PC-9 (cell line): ENCODE data around the gene ARV1. TPM values are rescaled to one million over a fixed set of nuclear protein-coding genes. Genes with fewer than 3 reads are reported as not detected.
"Not testable (repeated sequence)": the region's sequence is repeated elsewhere in the genome, so short reads cannot be mapped to it uniquely, and the experiment has no call there.

Experiments used
- BruUV-seq: library from RNA; stranded (reverse); fragments of 400-500 nt; replicated peaks from 2 replicates; lab custom pipeline; 2021; lab: Mats Ljungman, UMichigan
- CTCF ChIA-PET: fragments of 300-600 bp; sonication (Branson Sonifier 250); formaldehyde crosslinking; loops from one replicate; lab custom pipeline; 2022; ENCODE audit warnings: antibody characterized with exemption; lab: Charles Lee
- POLR2A ChIA-PET: fragments of 300-600 bp; sonication (Branson Sonifier 250); formaldehyde crosslinking; loops from one replicate; lab custom pipeline; 2022; ENCODE audit warnings: antibody characterized with exemption; ENCODE audit not compliant: unreplicated experiment; lab: Charles Lee
- DNase-seq, 2 experiments: peaks; one replicate each; pipeline versions ENCODE4 v3.0.0 to v3.0.0-alpha.2; 2015 to 2022; ENCODE audit warnings: mixed read lengths in 1 of 2
- H2AFZ ChIP-seq: fragments of 200-600 bp; sonication (generic); 2 replicates; pipeline ENCODE4 v1.8.1; 2017; ENCODE audit warnings: antibody characterized with exemption
- H3F3A ChIP-seq: fragments of 200-600 bp; sonication (generic); 2 replicates; pipeline ENCODE4 v1.8.1; 2017; ENCODE audit warnings: antibody characterized with exemption, mild to moderate bottlenecking, low read depth; ENCODE audit not compliant: insufficient read depth
- H3K27ac ChIP-seq: fragments of 200-600 bp; sonication (generic); 2 replicates; pipeline ENCODE4 v1.6.1; 2016; ENCODE audit warnings: mixed run types
- H3K27me3 ChIP-seq: fragments of 200-600 bp; sonication (generic); 2 replicates; pipeline ENCODE4 v1.6.1; 2016; ENCODE audit warnings: low read depth, mixed run types; ENCODE audit not compliant: insufficient read depth
- H3K36me3 ChIP-seq: fragments of 200-600 bp; sonication (generic); 2 replicates; pipeline ENCODE4 v1.6.1; 2016; ENCODE audit warnings: low read depth, mixed run types
- H3K4me1 ChIP-seq: fragments of 200-600 bp; sonication (generic); replicated peaks from 2 replicates; pipeline ENCODE4 v1.6.1; 2016; ENCODE audit warnings: mixed run types; ENCODE audit not compliant: insufficient read depth
- H3K4me2 ChIP-seq: fragments of 200-600 bp; sonication (generic); 2 replicates; pipeline ENCODE4 v1.6.1; 2017; ENCODE audit warnings: mixed run types
- H3K4me3 ChIP-seq: fragments of 200-600 bp; sonication (generic); 2 replicates; pipeline ENCODE4 v1.6.1; 2016; ENCODE audit warnings: mixed run types
- H3K79me2 ChIP-seq: fragments of 200-600 bp; sonication (generic); 2 replicates; pipeline ENCODE4 v1.6.1; 2017; ENCODE audit warnings: low read depth, mixed run types
- H3K9me2 ChIP-seq: fragments of 200-600 bp; sonication (generic); 2 replicates; pipeline ENCODE4 v1.8.1; 2017; ENCODE audit warnings: mild to moderate bottlenecking; ENCODE audit not compliant: insufficient read depth
- H3K9me3 ChIP-seq: fragments of 200-600 bp; sonication (generic); 2 replicates; pipeline ENCODE4 v1.8.1; 2016; ENCODE audit warnings: low read depth; ENCODE audit not compliant: insufficient read depth
- H4K20me1 ChIP-seq: fragments of 200-600 bp; sonication (generic); 2 replicates; pipeline ENCODE4 v1.8.1; 2017; ENCODE audit not compliant: insufficient read depth
- EZH2 ChIP-seq: fragments of 200-600 bp; sonication (generic); IDR thresholded peaks from 2 replicates; pipeline ENCODE4 v1.8.0; 2017; ENCODE audit warnings: antibody characterized with exemption, low read depth
- intact Hi-C: fragments of 100-400 bp; cut with micrococcal nuclease; formaldehyde crosslinking; loops from one replicate; pipeline ENCODE4 v1.10.0; 2022; ENCODE audit not compliant: unreplicated experiment
- total RNA-seq: library from RNA; stranded (reverse); gene quantifications from 2 replicates; pipeline ENCODE4 v1.2.3, GENCODE V29; 2021
- TF ChIP-seq, protein P1 (sequence below): fragments of 200-600 bp; sonication (generic); conservative IDR thresholded peaks from 2 replicates; pipeline ENCODE4 v1.6.1; 2017; ENCODE audit warnings: mixed run types, antibody characterized with exemption, mild to moderate bottlenecking, moderate library complexity

Gene ARV1
- total RNA-seq, 1 experiment from 2014 or later: 12.0 TPM

DNA sequence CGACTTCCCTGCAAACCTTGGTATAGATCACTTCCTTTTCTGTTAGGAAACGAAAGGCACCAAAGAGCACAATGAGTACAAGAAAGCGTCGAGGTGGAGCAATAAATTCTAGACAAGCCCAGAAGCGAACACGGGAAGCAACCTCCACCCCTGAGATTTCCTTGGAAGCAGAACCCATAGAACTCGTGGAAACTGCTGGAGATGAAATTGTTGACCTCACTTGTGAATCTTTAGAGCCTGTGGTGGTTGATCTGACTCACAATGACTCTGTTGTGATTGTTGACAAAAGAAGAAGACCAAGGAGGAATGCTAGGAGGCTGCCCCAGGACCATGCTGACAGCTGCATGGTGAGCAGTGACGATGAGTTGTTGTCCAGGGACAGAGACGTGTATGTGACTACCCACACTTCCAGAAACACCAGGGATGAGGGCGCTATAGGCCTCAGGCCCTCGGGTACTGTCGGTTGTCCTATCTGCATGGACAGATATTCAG, 42.7 kb downstream of the ARV1 start:
- Histone ChIP-seq H3K79me2 (no peaks in the 10 kb centered on the region), H3K9me3 (no peaks in the 10 kb centered on the region), H3K27ac (no peak overlapping the region), H3K36me3 (no peaks in the 10 kb centered on the region), H3K4me3 (no peak overlapping the region), H3F3A (no peaks in the 10 kb centered on the region), H3K9me2 (no peaks in the 10 kb centered on the region), H3K4me1 (peaks cover 5% of the 10 kb centered on the region; the same call in 1 of the 2 replicates), H3K4me2 (no peak overlapping the region), H3K27me3 (peaks cover 6% of the 10 kb centered on the region; the same call in 1 of the 2 replicates), H4K20me1 (no peaks in the 10 kb centered on the region), H2AFZ (no peak overlapping the region)
- intact Hi-C loops: no loop called here
- no TSS peak for BruUV-seq
- ChIA-PET POLR2A (no interaction called here), CTCF (no interaction called here)
- no peak for TF ChIP-seq EZH2
- TF ChIP-seq, protein P1, sequence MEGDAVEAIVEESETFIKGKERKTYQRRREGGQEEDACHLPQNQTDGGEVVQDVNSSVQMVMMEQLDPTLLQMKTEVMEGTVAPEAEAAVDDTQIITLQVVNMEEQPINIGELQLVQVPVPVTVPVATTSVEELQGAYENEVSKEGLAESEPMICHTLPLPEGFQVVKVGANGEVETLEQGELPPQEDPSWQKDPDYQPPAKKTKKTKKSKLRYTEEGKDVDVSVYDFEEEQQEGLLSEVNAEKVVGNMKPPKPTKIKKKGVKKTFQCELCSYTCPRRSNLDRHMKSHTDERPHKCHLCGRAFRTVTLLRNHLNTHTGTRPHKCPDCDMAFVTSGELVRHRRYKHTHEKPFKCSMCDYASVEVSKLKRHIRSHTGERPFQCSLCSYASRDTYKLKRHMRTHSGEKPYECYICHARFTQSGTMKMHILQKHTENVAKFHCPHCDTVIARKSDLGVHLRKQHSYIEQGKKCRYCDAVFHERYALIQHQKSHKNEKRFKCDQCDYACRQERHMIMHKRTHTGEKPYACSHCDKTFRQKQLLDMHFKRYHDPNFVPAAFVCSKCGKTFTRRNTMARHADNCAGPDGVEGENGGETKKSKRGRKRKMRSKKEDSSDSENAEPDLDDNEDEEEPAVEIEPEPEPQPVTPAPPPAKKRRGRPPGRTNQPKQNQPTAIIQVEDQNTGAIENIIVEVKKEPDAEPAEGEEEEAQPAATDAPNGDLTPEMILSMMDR: no peak
- no peak for DNase-seq

DNA sequence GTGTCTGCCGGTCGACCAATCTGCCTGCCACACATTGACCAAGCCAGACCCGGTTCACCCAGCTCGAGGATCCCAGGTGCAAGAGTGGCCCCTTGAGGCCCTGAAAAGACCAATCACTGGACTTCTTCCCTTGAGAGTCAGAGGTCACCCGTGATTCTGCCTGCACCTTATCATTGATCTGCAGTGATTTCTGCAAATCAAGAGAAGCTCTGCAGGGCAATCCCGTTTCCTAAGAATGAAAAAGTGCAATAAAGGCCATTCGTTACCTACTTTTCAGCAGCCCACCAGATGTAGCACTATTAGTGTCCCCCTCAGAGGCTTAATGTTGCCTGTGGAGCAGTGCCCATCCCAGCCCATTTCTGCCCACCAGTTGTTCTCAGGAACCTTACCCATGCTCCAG, 43.6 kb downstream of the ARV1 start:
- BruUV-seq, H3K4me2 ChIP-seq, H3K36me3 ChIP-seq, H4K20me1 ChIP-seq, POLR2A ChIA-PET, H3F3A ChIP-seq, CTCF ChIA-PET, H3K9me3 ChIP-seq, H3K4me3 ChIP-seq, intact Hi-C loops, H3K4me1 ChIP-seq, DNase-seq, H2AFZ ChIP-seq, H3K27ac ChIP-seq, H3K79me2 ChIP-seq, H3K9me2 ChIP-seq: not testable (repeated sequence)
- peaks cover 10% of the 10 kb centered on the region; the same call in 1 of the 2 replicates for H3K27me3 ChIP-seq

DNA sequence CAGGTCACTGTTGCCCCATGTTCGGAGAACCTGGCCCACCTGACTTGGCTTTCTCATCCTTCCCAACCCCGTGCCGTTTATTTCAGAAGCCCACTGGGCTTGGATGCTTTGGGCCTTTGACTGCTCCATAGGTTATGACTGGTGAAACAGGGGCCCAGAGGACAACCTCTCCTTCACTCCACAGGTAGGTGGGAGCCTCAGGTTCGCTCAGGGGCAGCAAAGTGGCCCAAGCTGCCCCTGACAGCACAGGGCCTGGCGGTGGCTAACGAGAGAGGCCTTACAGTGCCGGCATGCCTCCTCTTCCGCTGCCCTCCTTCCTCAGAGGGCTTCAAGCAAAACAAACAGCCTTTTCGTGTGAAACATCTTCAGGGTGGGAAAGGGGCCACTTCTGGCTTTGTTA, 44.3 kb downstream of the ARV1 start:
- H3K9me2 ChIP-seq: no peaks in the 10 kb centered on the region
- POLR2A ChIA-PET: no interaction called here
- peaks cover 10% of the 10 kb centered on the region; the same call in 1 of the 2 replicates for H3K27me3 ChIP-seq
- H4K20me1 ChIP-seq: no peaks in the 10 kb centered on the region
- no peak overlapping the region for H2AFZ ChIP-seq
- H3K27ac ChIP-seq: no peak overlapping the region
- no peak overlapping the region for H3K4me2 ChIP-seq
- CTCF ChIA-PET: no interaction called here
- H3K4me3 ChIP-seq: no peak overlapping the region
- no peaks in the 10 kb centered on the region for H3K36me3 ChIP-seq
- H3K9me3 ChIP-seq: no peaks in the 10 kb centered on the region
- H3K79me2 ChIP-seq: no peaks in the 10 kb centered on the region
- BruUV-seq: no TSS peak
- peaks cover 5% of the 10 kb centered on the region; the same call in 1 of the 2 replicates for H3K4me1 ChIP-seq
- TF ChIP-seq, protein P1: no peak
- TF ChIP-seq EZH2: no peak
- H3F3A ChIP-seq: no peaks in the 10 kb centered on the region
- intact Hi-C loops: no loop called here
- no peak for DNase-seq

DNA sequence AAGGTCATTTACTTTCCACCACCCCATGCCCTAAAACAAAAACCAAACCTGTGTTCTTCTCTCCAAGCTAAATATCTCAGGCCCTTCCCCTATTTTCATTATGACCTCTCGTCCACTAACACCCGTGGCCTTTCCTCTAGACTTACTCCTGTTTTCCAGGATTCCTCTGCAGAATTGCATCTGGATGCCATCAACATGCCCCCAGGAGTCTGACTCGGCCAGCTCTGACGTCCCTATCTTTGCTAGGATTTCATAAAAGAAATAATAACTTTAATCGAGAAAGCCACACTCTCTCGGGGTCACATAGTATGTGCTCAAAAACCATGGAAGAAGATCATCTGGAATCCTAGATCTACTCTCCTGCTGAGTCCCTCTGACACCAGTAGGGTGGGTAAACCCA, 47.7 kb downstream of the ARV1 start:
- H2AFZ ChIP-seq: no peak overlapping the region
- no peaks in the 10 kb centered on the region for H3K9me3 ChIP-seq
- CTCF ChIA-PET: no interaction called here
- intact Hi-C loops: no loop called here
- H3K4me2 ChIP-seq: no peak overlapping the region
- no peaks in the 10 kb centered on the region for H4K20me1 ChIP-seq
- H3K9me2 ChIP-seq: no peaks in the 10 kb centered on the region
- no peaks in the 10 kb centered on the region for H3F3A ChIP-seq
- H3K27ac ChIP-seq: no peak overlapping the region
- H3K36me3 ChIP-seq: no peaks in the 10 kb centered on the region
- TF ChIP-seq EZH2: no peak
- TF ChIP-seq, protein P1: no peak
- H3K27me3 ChIP-seq: 0 out of 2 replicates have a peak, but pooled peaks cover 13% of the 10 kb centered on the region
- no peaks in the 10 kb centered on the region for H3K79me2 ChIP-seq
- BruUV-seq: no TSS peak
- no peak overlapping the region for H3K4me3 ChIP-seq
- POLR2A ChIA-PET: no interaction called here
- no peaks in the 10 kb centered on the region for H3K4me1 ChIP-seq
- no peak for DNase-seq
